Nephron progenitor cell (in vitro differentiated cells): Measurements from ENCODE around the gene ARMC5.
"Not testable (repeated sequence)": the region's sequence is repeated elsewhere in the genome, so short reads cannot be mapped to it uniquely, and the experiment has no call there.

ENCODE experiments used
- DNase-seq: peaks from one replicate; pipeline ENCODE4 v3.0.0; 2021
- H3K27ac Mint-ChIP-seq: 2 replicates; pipeline ENCODE4 v1.8.0; 2021; ENCODE audit warnings: mild to moderate bottlenecking, moderate library complexity, mixed read lengths
- H3K27me3 Mint-ChIP-seq: 2 replicates; pipeline ENCODE4 v1.8.0; 2021; ENCODE audit warnings: mild to moderate bottlenecking, low read depth, mixed read lengths; ENCODE audit not compliant: poor library complexity
- H3K36me3 Mint-ChIP-seq: 2 replicates; pipeline ENCODE4 v1.8.0; 2021; ENCODE audit warnings: low read depth, mixed read lengths
- H3K4me1 Mint-ChIP-seq: 2 replicates; pipeline ENCODE4 v1.8.0; 2021; ENCODE audit warnings: mixed read lengths
- H3K4me3 Mint-ChIP-seq: 2 replicates; pipeline ENCODE4 v1.8.0; 2021; ENCODE audit warnings: mild to moderate bottlenecking, moderate library complexity, mixed read lengths
- H3K9me3 Mint-ChIP-seq: 2 replicates; pipeline ENCODE4 v1.8.0; 2021; ENCODE audit warnings: mild to moderate bottlenecking, moderate library complexity, mixed read lengths
- CTCF ChIP-seq: fragments of 200-600 bp; sonication (generic); IDR thresholded peaks from 2 replicates; pipeline ENCODE4 v1.5.0; 2021; ENCODE audit warnings: antibody characterized with exemption

The ARMC5 gene

GRCh38 chr16:31413943-31414342 lies 45.4 kb upstream of the ARMC5 start:
- Mint-ChIP-seq H3K36me3 (no peaks in the 10 kb centered on the region), H3K9me3 (peaks cover 8% of the 10 kb centered on the region), H3K4me3 (no peak overlapping the region), H3K27me3 (peaks cover 39% of the 10 kb centered on the region), H3K27ac (no peak overlapping the region), H3K4me1 (peaks cover 12% of the 10 kb centered on the region)
- no peak for TF ChIP-seq CTCF
- no peak for DNase-seq

GRCh38 chr16:31414706-31415105 lies 44.6 kb upstream of the ARMC5 start:
- Mint-ChIP-seq H3K36me3 (no peaks in the 10 kb centered on the region), H3K27ac (no peak overlapping the region), H3K4me1 (peaks cover 12% of the 10 kb centered on the region), H3K4me3 (no peak overlapping the region), H3K9me3 (peaks cover 8% of the 10 kb centered on the region), H3K27me3 (peaks cover 37% of the 10 kb centered on the region)
- no peak for TF ChIP-seq CTCF
- DNase-seq: no peak

GRCh38 chr16:31416371-31416770 lies 42.9 kb upstream of the ARMC5 start:
- peaks cover 10% of the 10 kb centered on the region for H3K4me1 Mint-ChIP-seq
- H3K27ac Mint-ChIP-seq: no peak overlapping the region
- no peak for DNase-seq
- peaks cover 38% of the 10 kb centered on the region for H3K27me3 Mint-ChIP-seq
- no peaks in the 10 kb centered on the region for H3K36me3 Mint-ChIP-seq
- peaks cover 8% of the 10 kb centered on the region for H3K9me3 Mint-ChIP-seq
- H3K4me3 Mint-ChIP-seq: no peak overlapping the region
- TF ChIP-seq CTCF: no peak

- not testable (repeated sequence) for H3K4me1 Mint-ChIP-seq, H3K4me3 Mint-ChIP-seq, H3K27ac Mint-ChIP-seq, H3K36me3 Mint-ChIP-seq, H3K9me3 Mint-ChIP-seq, DNase-seq
- peaks cover 44% of the 10 kb centered on the region for H3K27me3 Mint-ChIP-seq
These were observed 42.3 kb upstream of the ARMC5 start for GRCh38 chr16:31417036-31417435.

- no peak for DNase-seq
These were observed 41.4 kb upstream of the ARMC5 start for GRCh38 chr16:31417916-31418315.

GRCh38 chr16:31420037-31420436 lies 39.3 kb upstream of the ARMC5 start:
- no peaks in the 10 kb centered on the region for H3K4me1 Mint-ChIP-seq
- H3K4me3 Mint-ChIP-seq: no peak overlapping the region
- no peak for DNase-seq
- H3K27me3 Mint-ChIP-seq: peaks cover 44% of the 10 kb centered on the region
- peaks cover 8% of the 10 kb centered on the region for H3K9me3 Mint-ChIP-seq
- H3K36me3 Mint-ChIP-seq: no peaks in the 10 kb centered on the region
- H3K27ac Mint-ChIP-seq: no peak overlapping the region
- no peak for TF ChIP-seq CTCF

More at GRCh38 chr16:31417916-31418315, 41.4 kb upstream of the ARMC5 start:
- Mint-ChIP-seq H3K27me3 (peaks cover 42% of the 10 kb centered on the region), H3K4me1 (no peaks in the 10 kb centered on the region), H3K9me3 (peaks cover 8% of the 10 kb centered on the region), H3K27ac (no peak overlapping the region), H3K4me3 (no peak overlapping the region), H3K36me3 (no peaks in the 10 kb centered on the region)
- TF ChIP-seq CTCF: no peak
